HG03457 (cell line): ENCODE results near the gene THSD7A.

ENCODE experiments used
- ATAC-seq: cut with Tn5 transposase; IDR thresholded peaks from one replicate; pipeline ENCODE4 v1.9.1; 2021; ENCODE audit warnings: moderate number of reproducible peaks; ENCODE audit not compliant: unreplicated experiment

The THSD7A gene

DNA sequence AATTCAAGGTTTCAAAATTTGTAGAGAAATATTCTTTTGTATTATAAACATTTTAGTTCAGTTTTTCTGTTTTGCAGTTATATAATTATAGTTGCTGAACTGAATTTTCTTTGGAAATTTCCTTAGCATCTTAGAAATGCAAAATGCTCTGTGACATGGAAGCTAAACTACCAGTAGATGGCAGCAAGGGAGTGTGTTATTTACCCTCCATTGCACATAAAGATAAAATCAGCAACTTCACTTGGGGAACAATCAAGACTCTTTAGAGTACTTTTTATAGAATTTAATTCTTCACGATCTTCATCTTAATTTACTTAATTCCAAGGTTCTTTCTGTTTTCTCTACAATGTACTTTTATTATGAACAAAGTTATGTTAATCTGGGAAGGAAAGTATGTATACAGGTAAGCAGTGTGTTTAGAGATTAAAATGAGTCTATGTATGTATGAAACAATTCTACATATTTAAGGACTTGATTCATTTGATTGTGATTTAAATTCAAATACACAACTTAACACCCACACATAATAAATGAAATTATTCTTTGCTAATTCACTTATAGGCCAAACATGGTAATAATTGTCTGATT is 404.2 kb downstream of the THSD7A start:
- ATAC-seq = no peak

- no peak for ATAC-seq
Measured at GRCh38 chr7:11424006-11424405, 408.0 kb downstream of the THSD7A start.

- ATAC-seq = no peak
Measured at GRCh38 chr7:11420049-11420448, 411.9 kb downstream of the THSD7A start.

DNA sequence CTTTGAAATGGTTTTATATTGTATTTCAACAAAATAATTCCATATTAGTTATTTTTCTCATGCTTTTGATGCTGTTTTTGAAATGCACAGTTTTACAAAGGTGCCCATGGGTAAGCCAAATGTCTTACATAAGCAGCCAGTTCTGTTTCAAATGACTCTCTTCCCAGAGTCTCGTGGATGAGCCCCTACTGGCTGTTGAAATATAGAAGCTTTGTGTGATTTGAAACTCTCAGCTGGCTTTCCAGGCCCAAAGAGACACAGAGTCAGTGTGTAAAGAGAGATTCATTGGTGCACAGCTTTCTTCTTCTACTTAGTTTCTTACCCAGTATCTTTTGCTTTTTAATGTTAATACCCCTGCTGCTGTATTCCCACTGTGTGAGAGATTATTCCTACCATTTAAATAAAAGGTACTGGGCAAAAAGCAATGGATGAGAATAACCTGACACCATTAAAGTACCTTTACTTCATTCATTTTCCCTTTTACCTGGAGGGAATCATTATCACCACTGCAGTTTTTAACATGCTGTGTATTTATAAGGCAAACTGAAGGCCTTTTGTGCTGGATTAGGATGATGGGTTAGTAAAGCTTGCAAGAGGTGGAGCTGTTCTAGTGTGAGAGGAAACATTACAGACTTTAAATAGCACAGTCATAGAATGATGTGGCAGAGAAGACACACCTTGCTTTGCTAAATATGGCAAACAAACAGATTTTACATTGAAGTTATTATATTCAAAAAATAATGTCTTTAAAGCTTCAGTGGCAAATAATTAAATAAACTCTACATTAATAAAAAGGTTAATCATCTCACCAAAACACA is 415.1 kb downstream of the THSD7A start:
- no peak for ATAC-seq

DNA sequence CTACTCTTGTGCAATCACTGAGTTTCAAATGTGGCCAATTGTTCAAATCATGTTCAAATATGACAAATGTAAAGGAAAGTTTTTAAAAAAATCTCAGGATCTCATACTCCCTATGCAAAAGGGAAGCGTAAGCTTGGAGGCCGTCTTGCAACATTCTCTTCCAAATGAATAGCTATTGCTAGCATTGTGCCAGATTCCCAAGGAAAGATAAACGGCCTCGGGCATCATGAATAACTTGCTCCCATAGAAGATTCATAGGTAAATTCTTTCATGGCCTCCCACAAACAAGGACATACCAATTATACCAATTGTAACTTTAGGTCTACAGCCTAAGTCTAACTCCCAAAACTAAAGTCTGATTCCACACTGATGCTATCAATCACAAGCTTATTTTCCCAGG is 416.9 kb downstream of the THSD7A start:
- no peak for ATAC-seq

- ATAC-seq = no peak
Measured at GRCh38 chr7:11413901-11414300, 418.1 kb downstream of the THSD7A start.

DNA sequence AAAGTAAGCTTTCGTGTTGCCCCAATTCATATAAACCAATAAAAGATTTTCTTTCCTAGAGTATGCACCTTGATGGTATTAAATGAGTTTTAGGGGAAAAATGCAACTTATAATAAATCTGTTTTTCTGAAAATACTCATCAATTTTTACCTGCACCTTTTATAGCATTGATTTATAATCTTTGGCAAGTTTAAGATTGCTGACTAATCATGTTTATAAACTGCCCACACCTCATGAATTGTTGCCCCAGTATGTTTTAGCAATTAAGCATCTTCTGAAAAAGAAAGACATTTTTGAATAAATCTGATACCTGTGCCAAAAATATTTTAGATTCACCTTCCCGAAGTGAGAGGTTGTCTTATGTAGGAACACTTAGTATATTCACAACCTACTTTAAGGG is 420.0 kb downstream of the THSD7A start:
- no peak for ATAC-seq

DNA sequence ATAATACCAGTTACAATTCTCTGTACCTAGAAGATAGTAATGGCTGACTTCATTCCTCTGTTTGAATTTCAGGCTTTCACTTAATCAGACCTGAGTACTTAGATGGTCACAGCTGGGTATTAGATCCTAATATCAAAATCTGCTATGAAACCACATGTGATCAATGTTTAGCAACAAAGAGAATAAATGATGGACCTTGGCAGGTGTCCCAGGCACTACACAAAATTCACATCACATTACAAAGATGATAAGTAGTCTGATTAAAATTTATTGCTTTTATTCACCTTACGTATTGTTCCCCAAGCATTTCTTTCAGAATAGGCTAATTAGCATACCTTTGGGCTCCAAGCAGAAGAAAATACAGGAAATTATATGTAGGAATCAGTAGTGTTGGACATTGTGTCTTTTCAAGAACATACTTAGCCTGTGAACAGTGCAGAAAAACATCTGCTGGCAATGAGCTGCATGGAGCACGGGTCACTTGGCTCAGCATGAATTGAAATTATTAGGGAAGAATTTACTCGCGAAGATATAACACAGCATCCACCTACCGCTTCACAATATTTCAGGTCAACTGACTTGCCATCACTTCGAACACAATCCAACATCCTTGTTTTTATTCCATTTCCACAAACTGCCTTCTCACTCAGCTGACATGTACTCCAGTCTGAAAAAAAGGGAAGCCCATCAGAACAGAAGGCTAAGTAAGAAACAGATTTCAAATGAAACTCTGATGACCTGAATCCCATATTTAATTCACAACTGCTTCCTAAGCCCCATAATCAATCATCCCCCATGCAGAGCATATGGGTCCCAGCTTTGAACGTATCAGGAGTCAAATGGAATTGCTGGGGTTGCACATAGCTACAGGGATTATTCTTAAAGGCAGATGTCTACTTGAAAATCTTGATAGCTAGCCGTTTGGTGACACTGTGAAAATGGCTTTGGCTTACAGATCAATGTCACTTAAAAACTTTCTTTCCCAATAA is 421.0 kb downstream of the THSD7A start:
- no peak for ATAC-seq

GRCh38 chr7:11404355-11404754 is 427.6 kb downstream of the THSD7A start:
- ATAC-seq = no peak

DNA sequence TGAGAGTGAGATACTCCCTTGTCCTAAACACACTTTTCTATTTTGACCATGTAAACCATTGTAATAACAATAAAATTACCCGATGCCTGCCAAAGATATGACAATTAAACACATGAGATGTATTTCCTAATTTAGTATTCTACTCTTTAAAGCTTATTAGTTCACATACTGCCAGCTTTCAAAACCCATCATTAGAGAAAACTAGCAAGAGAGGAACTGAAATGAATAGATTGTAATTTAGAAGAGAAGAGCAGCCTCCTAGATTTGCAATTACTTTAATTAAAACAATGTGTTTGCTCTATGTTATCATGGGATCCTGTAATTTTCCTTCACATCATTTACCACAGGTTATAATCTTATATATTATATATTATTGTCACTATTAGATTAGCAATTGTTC is 428.2 kb downstream of the THSD7A start:
- ATAC-seq = no peak

DNA sequence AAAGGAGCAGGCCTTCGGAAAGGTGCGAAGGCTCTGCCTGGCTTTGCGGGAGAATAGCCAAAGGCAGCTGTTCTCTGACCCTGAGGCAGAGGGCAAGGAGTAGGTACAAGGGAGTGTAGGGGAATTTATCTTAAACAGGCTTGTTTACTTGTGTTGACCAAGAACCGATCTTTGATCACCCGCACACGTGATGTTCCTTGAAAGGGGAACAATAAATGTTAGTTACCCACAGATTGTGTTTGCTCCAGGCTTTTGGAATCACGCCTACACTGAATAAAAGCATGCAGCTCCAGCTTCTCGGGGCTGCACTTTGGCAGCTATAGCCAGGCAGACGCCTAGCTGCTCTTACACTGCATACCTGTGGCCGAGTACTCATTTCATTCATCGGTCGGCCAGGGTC is 437.6 kb downstream of the THSD7A start:
- ATAC-seq = no peak

- no peak for ATAC-seq
Measured at GRCh38 chr7:11379641-11380040, 452.4 kb downstream of the THSD7A start.

GRCh38 chr7:11376529-11376928 is 455.5 kb downstream of the THSD7A start:
- no peak for ATAC-seq

DNA sequence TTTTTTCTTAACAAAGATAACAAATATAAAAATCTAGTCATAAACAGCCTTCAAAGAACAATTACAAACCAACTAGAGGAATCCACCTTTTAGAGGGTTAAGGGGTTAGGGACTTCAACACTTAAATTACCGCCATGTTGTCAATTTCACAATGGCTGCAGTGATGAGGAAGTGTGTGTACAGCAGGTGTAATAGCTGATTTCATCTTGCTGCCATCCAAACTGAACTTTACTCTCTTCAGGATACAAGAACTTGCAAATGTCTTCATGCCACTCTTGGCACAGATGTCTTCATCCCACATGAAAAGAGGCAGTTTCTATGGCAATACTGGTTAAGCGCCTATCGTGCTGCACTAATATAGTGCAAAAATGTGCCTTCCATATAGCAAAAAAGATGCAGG is 457.4 kb downstream of the THSD7A start:
- no peak for ATAC-seq

GRCh38 chr7:11373546-11374142 is 458.4 kb downstream of the THSD7A start:
- ATAC-seq = no peak

DNA sequence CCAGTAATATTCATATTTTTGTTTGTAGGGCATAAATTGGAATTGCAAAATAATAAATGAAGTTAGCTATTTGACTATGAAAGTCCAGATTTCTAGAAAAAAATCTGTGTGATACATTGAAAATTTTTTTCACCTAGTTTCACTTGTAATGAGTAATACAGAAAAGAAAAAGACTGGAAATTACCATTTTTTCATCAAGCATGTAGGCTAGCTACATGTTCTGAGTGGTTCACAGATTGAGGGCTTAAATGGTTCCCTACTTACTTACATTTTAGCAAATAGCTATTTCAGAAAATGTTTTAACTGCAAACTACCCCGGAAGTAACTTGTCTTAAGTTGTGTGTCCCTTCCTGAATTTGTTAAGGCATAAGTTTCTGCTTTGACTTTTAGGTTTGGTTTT is 462.3 kb downstream of the THSD7A start:
- no peak for ATAC-seq

DNA sequence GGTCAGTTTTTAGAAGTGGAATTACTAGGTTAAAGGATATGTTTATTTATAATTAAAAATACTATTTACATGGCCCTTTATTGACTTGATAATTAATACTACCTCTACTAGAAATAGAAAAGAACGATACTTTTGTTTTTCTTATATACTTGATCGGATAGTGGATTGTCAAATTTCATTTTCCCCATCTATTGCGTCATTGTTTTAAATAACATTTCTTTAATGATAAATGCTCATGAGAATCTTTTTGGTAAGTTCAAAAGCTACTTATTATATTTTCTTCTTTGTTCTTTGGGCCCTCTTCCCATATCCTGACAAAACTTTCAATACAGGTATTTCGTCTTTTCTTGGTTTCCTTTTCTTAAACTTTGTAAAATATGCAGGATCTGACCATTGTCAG is 465.9 kb downstream of the THSD7A start:
- no peak for ATAC-seq

DNA sequence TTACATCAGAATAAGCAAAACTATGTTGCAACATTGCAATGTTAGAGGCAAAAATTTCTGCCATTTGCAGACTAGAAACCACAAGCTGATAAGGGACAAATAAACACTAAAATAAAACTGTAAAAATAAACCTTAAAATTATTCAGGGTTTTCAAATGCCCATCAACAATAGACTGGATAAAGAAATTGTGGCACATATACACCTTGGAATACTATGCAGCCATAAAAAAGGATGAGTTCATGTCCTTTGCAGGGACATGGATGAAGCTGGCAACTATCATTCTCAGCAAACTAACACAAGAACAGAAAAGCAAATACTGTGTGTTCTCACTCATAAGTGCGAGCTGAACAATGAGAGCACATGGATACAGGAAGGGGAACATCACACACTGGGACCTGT is 473.4 kb downstream of the THSD7A start:
- ATAC-seq = no peak

GRCh38 chr7:11355399-11356005 is 476.5 kb downstream of the THSD7A start:
- no peak for ATAC-seq

DNA sequence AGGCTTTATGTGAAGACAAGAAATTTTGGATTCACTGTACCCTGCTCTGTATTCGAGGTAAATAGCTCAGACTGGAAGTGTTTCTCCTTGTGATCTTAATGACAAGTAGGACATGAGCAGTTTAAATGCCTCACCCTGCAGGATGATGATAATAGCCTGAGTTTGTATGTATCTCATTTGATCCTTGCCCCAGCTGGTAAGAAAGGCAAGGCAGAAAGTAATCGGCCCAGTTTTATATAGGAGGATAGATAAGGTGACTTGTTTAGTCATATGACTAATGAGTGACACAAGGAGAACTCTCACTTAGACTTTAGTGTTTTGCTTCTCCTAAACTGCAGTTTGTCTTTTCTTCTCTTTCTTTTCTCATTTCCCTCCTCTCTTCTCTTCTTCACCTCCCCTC is 485.7 kb downstream of the THSD7A start:
- no peak for ATAC-seq

DNA sequence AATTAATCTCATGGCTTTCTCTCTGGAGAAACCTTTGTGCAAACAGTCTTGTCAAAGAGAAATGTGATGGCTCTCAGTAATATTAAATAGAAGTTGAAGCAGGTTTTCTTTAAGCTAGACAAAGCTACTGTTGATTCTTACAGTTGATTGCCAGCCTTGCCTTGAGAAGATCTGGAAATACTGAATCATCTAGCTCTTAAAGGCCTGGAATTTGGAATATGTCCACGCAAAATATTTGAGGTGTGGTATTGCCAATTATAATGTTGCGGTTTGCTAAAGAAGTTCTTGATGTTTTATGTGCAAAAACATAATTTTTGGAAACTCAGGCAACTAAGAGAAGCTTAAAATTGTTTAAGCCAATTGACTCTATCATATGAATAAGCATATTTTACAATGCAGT is 486.4 kb downstream of the THSD7A start:
- ATAC-seq = no peak
